AG04450 (cell line): Measurements from ENCODE around the gene LEP. TPM values are rescaled to one million over a fixed set of nuclear protein-coding genes. Genes with fewer than 3 reads are reported as not detected.
"Not testable (repeated sequence)": the region's sequence is repeated elsewhere in the genome, so short reads cannot be mapped to it uniquely, and the experiment has no call there.

Experiments
- CTCF ChIA-PET: fragments of 300-600, 350-600 bp; formaldehyde crosslinking; extraction: SDS; loops from one replicate; lab custom pipeline; 2022; ENCODE audit warnings: antibody characterized with exemption, inconsistent platforms; lab: Charles Lee
- POLR2A ChIA-PET: fragments of 350-600 bp; formaldehyde crosslinking; extraction: SDS; loops from one replicate; lab custom pipeline; 2021; ENCODE audit warnings: antibody characterized with exemption, inconsistent platforms; lab: Yijun Ruan, JAX
- DNase-seq: peaks from one replicate; pipeline ENCODE4 v3.0.0-alpha.2; 2011; ENCODE audit warnings: low read depth, low spot score
- H3K27ac ChIP-seq: one replicate; pipeline ENCODE4 v1.5.1; 2012; ENCODE audit warnings: low read depth, low read length, control low read depth
- H3K27me3 ChIP-seq: one replicate; pipeline ENCODE4 v1.6.0; 2012; ENCODE audit warnings: low read length; ENCODE audit not compliant: control insufficient read depth, insufficient read depth
- H3K4me3 ChIP-seq: 2 replicates; pipeline ENCODE4 v1.5.1; 2011; ENCODE audit warnings: mild to moderate bottlenecking, low read depth, low read length, control low read depth
- H3K9me3 ChIP-seq: 2 replicates; pipeline ENCODE4 v1.5.1; 2012; ENCODE audit warnings: low read length; ENCODE audit not compliant: control insufficient read depth, insufficient read depth
- CTCF ChIP-seq: IDR thresholded peaks from 2 replicates; pipeline ENCODE4 v1.5.1; 2011; ENCODE audit warnings: low read depth, low read length, control low read depth, inconsistent platforms
- polyA plus RNA-seq: library from polyadenylated mRNA; depleted of rRNA; stranded (reverse); fragments of >200 nt; gene quantifications from 2 replicates; pipeline ENCODE4 v1.2.3, GENCODE V29; 2011

LEP gene
- polyA plus RNA-seq, 1 experiment: not detected

DNA sequence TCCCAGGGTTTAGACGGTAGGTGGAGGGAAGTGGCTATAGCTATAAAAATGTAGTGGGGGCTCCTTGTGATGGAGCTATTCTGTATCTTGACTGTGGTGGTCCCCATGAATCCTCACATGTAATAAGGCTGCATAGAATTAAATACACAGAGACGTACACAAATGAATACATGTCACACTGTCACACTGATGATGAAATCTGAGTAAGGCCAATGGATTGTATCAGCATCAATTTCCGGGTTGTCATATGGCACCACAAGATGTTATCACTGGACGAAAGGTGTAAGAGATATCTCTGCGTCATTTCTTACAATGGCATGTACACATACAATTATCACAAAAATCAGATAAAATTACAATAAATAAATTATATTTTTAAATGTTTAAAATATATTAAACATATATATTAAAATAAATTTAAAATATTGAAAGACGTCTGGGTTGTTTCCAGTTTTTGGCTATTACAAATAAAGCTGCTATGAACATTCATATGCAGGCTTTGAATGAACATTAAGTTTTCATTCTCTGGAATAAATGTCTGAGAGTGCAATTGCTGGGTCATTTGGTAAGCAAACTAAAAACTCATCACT, 38.1 kb downstream of the LEP start:
- H3K9me3 ChIP-seq: peaks cover 7% of the 10 kb centered on the region; the same call in 1 of the 2 replicates
- TF ChIP-seq CTCF: no peak
- POLR2A ChIA-PET: no interaction called here
- CTCF ChIA-PET: no interaction called here
- DNase-seq: no peak
- H3K27me3 ChIP-seq: peaks cover 26% of the 10 kb centered on the region
- no peak overlapping the region for H3K4me3 ChIP-seq
- H3K27ac ChIP-seq: no peak overlapping the region

GRCh38 chr7:128280451-128280850, 39.4 kb downstream of the LEP start:
- CTCF ChIA-PET, H3K9me3 ChIP-seq, POLR2A ChIA-PET, DNase-seq, H3K4me3 ChIP-seq, H3K27ac ChIP-seq: not testable (repeated sequence)
- peaks cover 19% of the 10 kb centered on the region for H3K27me3 ChIP-seq

DNA sequence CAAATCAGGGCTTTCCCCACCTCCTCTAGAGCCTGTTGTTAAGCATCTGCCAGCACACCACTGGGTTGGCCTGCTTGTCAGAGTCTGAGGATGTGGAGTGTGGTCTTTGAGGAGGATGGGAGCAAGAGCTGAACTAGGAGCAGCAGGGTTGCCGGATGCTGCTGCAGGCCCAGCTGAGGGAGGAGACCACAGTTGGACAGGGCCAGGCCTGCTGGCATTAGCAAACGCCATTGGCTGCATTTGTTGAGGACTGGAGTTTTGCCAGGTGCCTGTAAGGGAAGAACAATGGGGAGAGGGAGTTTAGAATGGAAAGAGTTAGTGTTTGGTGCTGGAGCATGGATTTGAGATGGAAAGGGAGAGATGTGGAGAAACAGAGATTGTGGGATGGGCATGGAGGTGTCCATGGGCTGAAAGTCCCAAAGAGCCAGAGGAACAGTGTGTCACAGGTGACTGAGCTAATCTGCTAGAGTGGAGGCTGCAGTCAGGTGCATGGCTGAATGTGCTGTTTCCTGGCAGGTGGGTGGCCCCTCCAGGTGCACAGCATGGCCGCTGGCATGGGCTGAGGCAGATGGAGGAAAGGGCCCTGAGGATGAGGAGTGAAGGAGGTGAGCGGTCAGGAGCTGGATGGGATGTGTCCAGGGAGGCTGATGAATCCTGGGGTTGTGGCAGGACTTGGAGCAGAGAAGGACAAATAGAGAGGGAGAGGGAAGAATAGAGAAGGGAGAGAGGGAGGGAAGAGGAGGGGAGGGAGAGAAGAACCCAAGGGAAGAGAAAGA, 40.7 kb downstream of the LEP start:
- Histone ChIP-seq H3K4me3 (no peak overlapping the region), H3K27ac (no peak overlapping the region), H3K9me3 (peaks cover 7% of the 10 kb centered on the region; the same call in 1 of the 2 replicates), H3K27me3 (peaks cover 11% of the 10 kb centered on the region)
- ChIA-PET POLR2A (no interaction called here), CTCF (no interaction called here)
- DNase-seq: no peak
- TF ChIP-seq CTCF: no peak

DNA sequence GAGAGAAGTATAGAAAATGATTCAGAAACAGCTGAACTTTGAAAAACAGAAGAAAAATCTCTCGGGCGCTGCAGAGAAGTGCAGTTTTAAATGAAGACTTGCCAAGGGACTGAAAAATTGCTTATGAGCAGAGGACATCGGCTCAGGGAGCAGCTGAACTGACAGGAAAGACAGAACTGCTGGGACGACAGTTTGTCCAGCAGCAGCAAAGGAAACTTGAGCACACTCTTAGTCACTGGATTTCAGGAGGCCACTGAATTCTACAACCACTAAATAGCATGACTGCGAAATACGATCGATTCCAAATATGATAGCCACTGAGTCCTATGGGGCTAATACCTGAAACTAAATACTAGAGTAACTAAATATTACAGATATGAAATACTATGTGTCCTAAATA, 43.0 kb downstream of the LEP start:
- H3K27ac ChIP-seq: no peak overlapping the region
- ChIA-PET POLR2A (no interaction called here), CTCF (no interaction called here)
- H3K9me3 ChIP-seq: peaks cover 7% of the 10 kb centered on the region; the same call in 1 of the 2 replicates
- H3K27me3 ChIP-seq: peaks cover 7% of the 10 kb centered on the region
- no peak for TF ChIP-seq CTCF
- no peak overlapping the region for H3K4me3 ChIP-seq
- no peak for DNase-seq

DNA sequence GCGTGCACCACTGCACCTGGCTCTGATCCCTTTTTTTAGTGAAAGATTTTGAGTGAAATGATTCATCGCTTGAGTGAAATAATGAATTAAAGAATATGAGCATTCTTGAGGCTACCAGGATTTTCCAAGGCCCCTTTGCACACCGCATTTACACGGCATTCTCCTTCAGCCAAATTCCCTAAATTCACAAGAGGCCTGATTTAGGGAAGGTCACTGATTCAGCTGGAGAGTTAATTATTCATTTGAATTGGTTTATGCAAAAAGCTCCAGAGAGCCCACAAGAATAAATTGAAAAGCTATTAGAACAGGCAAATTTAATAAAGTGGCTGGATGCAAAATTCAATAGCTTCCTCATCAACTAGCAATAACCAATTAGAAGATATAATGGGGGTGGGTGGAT, 46.5 kb downstream of the LEP start:
- TF ChIP-seq CTCF: no peak
- Histone ChIP-seq H3K27ac (no peak overlapping the region), H3K27me3 (no peaks in the 10 kb centered on the region), H3K9me3 (no peaks in the 10 kb centered on the region; the same call in 1 of the 2 replicates), H3K4me3 (no peak overlapping the region)
- CTCF ChIA-PET: interaction anchor here (0.6 kb wide), 1 partner anchor 349 kb away, joined by 7 read pairs; no protein-coding TSS in a partner anchor
- DNase-seq: no peak
- POLR2A ChIA-PET: no interaction called here

GRCh38 chr7:128298004-128298403, 56.9 kb downstream of the LEP start:
- DNase-seq, H3K27me3 ChIP-seq, POLR2A ChIA-PET, CTCF ChIA-PET, H3K27ac ChIP-seq, H3K9me3 ChIP-seq, H3K4me3 ChIP-seq: not testable (repeated sequence)
